SIG-M5 treated with dmso at 0.1 percent for 504 hours (cell line): ENCODE results near the gene ATP8B3.
A peak's percentile ranks its signal among the peaks of the same experiment; 100 is the strongest.

Source experiments
- DNase-seq: peaks from one replicate; lab custom pipeline; 2025; ENCODE audit not compliant: unreplicated experiment; lab: John Stamatoyannopoulos, UW

The ATP8B3 gene

DNA sequence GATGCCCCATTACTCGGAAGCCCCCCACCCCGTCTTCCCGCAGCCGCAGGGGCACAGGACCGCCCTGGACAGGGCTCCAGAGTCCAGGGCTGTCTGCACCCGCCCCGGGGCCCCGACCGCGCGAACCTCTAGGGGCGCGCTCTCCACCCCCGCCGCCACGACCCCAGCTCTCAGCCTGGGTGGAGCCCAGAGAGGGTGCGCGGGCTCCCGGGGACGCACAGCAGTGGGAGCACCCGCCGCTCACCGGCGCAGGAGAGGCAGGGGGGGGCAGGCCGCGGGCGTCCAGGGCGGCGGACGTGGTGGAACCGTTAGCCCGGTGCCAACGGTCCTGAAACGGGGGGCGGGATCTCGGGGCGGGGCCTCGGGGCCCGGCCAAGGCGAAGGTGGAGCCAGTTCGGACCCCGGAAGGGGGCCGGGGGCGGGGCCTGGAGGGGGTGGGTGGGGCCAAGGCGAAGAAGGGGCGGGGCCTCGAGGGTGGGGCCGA is at the start of gene ATP8B3:
TSS of gene ATP8B3 (minus strand) at position 335 of the 484 bp plus-strand sequence. CDS start 540 bp downstream, outside the sequence.
- DNase-seq: peak; percentile 28

DNA sequence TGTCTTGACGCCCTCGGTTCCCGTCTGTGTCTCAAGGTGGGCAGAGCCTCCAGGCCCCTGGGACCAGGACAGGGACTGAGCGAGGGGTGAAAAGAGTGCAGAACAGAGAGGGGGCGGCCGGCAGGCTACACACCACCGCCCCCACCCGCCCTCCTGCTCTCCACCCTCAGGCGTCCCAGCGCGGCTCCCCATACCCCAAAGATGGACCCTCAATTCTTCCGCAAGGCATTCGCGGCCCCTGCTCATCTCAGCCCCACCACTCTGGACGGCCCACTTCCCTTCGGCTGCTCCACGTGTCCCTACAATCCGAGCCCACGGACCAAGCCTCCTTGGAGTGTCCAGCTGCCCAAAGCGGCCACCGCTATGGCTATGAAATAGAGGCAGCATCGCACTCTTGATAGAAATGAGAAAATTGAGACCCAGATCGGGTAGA is 49.5 kb upstream of the ATP8B3 start:
- DNase-seq: no peak

GRCh38 chr19:1860821-1861598 is 48.9 kb upstream of the ATP8B3 start:
- DNase-seq: no peak

DNA sequence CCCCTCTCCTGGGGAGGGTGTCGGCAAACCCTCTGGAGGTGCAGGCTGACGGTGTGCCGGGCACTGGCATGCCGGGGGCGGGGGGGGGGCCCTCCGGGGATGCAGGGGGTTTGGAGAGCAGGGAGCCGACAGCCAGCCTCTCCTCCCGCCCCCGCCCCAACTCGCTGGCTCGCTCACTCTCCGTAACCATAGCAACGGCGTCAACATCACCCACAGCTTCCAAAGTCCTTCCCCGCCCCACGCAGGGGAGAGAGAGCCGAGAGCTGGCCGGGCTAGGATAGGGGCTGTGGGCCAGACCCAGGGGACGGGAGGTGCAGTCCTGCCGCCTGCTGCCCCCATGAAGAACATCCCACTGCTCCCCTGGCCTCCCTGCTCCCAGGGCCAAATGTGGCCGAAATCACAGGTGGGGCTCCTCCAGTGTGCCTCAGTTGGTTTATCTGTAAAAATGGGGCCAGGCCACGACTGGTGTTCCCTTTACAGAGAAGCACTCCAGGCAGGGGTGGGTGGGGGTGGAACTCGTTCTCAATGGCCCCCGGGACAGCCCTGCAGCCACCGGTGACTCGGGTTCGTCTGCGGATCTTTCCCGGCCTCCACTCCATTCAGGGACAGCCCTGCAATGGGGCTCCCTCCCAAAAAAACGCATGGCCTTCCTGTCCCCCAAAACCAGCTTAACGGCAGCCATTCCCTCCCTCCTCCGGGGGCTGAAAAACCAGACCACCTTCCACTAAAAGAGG is 48.1 kb upstream of the ATP8B3 start:
- DNase-seq: peak; percentile 51

DNA sequence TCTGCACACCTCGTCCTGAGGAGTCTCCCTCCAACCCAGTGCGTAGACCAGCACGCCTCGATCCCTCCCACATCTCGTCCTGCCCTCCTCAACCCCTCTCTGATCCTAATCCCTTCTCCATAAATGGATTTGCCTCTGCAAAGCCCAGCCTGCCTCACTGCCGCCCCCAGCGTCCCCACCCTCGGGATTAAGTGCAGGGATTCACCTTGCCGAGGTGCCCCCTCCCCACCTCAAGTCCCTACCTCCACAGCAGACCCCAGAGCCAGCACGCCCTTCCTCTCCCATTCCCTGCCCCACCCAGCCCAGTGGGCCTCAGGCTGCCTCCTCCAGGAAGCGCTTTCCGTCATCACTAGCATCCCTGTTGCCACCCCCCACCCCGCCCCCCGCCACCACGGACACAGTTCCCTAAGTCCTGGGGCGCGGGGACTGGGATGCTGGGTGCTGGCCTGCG is 47.3 kb upstream of the ATP8B3 start:
- no peak for DNase-seq

- DNase-seq: no peak
These were observed 46.5 kb upstream of the ATP8B3 start for GRCh38 chr19:1858412-1859081.

GRCh38 chr19:1857648-1858326 is 45.7 kb upstream of the ATP8B3 start:
- DNase-seq: peak; percentile 80

GRCh38 chr19:1856698-1857603 is 44.9 kb upstream of the ATP8B3 start:
- peak; percentile 90 for DNase-seq

DNA sequence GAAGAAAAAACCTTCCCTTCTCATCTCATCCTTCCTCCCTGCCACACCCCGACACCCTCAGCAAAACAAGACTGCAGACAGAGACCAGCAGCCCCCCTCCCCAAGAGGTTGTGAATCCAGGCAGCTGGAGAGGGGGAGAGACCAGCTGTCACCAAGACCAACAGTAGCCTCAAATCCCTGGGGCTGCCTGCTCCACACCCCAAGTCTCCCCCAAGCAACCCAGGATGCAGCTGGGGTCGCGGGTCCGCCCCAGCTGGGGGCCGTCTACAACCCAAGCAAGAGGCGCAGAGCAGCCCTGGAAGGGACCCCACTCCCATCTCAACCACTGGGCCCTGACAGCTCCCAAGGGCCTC is 44.2 kb upstream of the ATP8B3 start:
- no peak for DNase-seq

DNA sequence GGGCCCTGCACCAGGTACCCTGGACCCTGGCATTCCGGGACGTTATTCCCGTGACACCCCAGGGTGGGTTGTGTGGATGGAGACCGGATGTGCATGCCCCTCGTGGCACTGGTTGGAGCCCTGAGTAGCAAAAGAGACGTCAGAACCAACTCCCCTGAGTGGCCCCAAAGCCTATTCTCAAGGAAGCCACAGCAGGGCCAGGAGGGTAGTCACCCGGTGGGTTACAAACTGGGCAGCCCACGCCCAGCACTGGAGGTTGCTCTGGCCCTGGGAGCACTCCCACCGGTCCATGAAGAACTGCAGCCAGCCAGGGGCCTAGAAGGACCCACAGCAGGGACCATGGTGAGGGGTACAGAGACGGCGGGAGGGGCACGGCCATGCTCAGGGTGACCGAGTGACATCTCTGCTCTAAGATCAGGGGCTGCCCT is 43.8 kb upstream of the ATP8B3 start:
- DNase-seq: no peak

- DNase-seq: peak; percentile 87
These were observed 43.2 kb upstream of the ATP8B3 start for GRCh38 chr19:1855040-1855827.

GRCh38 chr19:1854542-1855039 is 42.5 kb upstream of the ATP8B3 start:
- DNase-seq: no peak

DNA sequence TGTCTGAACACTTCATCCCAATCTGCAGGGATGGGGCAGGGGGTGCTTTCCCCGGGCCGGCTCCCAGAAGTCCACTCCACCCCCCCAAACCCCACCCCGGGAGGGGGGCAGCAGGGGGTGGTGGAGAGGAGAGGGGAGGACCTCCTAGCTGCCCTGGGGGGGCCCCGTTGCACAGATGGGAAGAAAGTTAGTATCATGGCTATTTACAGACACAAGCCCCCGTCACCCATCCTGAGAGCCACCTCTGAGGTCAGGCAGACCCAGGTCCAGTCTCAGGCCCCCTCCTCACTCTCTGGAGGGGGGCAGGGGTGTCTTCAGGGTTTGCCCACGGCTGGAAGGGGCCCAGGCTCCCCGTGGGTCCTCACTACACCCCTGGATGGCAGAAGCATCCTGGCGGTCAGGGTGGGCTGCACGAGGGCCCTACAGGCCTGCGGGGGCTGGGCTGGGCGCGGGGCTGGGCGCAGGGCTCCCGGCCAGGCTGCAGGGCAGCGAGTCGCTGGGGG is 42.0 kb upstream of the ATP8B3 start:
- DNase-seq: no peak

DNA sequence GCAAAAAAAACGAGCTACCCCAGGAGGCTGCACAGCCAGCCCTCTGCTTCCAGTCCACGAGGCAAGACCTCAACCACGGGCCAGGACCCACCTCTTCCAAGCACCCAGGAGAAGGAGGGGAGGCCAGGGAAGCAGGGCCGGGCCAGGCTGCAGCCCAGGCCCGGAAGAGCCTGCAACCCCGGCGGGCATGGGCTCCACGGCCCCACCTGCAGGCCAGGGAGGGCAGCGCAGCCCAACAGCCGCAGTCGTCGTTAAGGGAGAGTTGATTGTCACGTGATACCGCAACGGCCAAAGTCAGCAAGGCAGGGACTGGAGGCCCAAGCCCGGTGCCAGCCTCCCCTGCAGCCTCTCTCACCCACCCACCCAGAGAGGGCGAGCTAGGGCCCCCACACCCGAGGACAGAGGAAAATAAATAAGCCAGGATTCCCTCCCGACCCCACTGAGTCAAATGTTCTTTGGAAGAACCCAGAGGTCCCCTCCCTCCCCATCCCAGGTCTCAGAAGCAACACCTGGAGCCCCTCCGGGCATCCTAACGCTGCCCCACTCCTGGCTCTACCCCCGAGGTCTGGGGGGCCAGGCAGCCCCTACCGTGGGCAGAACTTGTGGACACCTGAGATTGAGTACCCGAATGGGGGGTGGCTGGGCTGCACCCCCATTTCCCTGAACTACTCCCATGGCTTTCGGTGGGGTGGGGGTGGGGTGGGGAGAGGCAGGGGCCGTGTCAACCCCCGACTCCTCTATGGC is 41.4 kb upstream of the ATP8B3 start:
- peak; percentile 75 for DNase-seq

GRCh38 chr19:1852581-1853128 is 40.6 kb upstream of the ATP8B3 start:
- no peak for DNase-seq

GRCh38 chr19:1851654-1852580 is 39.8 kb upstream of the ATP8B3 start:
- DNase-seq: no peak
